HepG2 (cell line): Measurements from ENCODE around the gene AP2A2. TPM values are rescaled to one million over a fixed set of nuclear protein-coding genes. Genes with fewer than 3 reads are reported as not detected.
A peak's percentile ranks its signal among the peaks of the same experiment; 100 is the strongest.

ENCODE experiments used
- ATAC-seq: fragments of 200-7000 bp; cut with Tn5 transposase; 3 replicates; pipeline ENCODE4 v1.9.1; 2020; ENCODE audit warnings: mild to moderate bottlenecking, moderate library complexity
- BruUV-seq: library from RNA; stranded (reverse); fragments of 400-500 nt; replicated peaks from 2 replicates; lab custom pipeline; 2021; lab: Mats Ljungman, UMichigan
- CTCF ChIA-PET: fragments of 300-600 bp; formaldehyde crosslinking; extraction: SDS; loops from one replicate; lab custom pipeline; 2021; ENCODE audit warnings: low total read pairs, inconsistent platforms, low intra/inter-chr PET ratio; lab: Yijun Ruan, JAX
- POLR2A ChIA-PET: fragments of 350-600 bp; sonication (Branson Sonifier 250); formaldehyde crosslinking; loops from one replicate; lab custom pipeline; 2020; ENCODE audit warnings: antibody characterized with exemption, inconsistent platforms; lab: Yijun Ruan, JAX
- DNase-seq: peaks from one replicate; pipeline ENCODE4 v3.0.0-alpha.2; 2015; ENCODE audit warnings: low spot score
- FAIRE-seq: peaks from 3 replicates; lab custom pipeline; 2011; peaks lifted over from hg19 to GRCh38; lab: Jason Lieb, UNC
- H2AFZ ChIP-seq: one replicate; pipeline ENCODE4 v1.6.1; 2011; ENCODE audit warnings: low read length, inconsistent platforms
- H3K27ac ChIP-seq: fragments of 300-600 bp; 3 replicates; pipeline ENCODE4 v1.8.0; 2011; ENCODE audit warnings: mixed run types, mild to moderate bottlenecking, mixed read lengths, low read length, inconsistent platforms; ENCODE audit not compliant: insufficient read depth; ENCODE audit errors: extremely low read length
- H3K27me3 ChIP-seq, 2 experiments: fragments of 200-600 bp in 1 of 2; 2 replicates in 1 of 2; 3 replicates in 1 of 2; pipeline versions ENCODE4 v1.6.0 to v1.8.0; 2011; ENCODE audit warnings: low read length in 2 of 2, mild to moderate bottlenecking in 2 of 2, moderate library complexity in 2 of 2, inconsistent platforms in 1 of 2; ENCODE audit not compliant: insufficient read depth in 2 of 2, control insufficient read depth in 1 of 2
- H3K36me3 ChIP-seq, 2 experiments: fragments of 200-600 bp in 1 of 2; replicated peaks in 1 of 2; 2 replicates in 1 of 2; 3 replicates in 1 of 2; pipeline versions ENCODE4 v1.5.1 to v1.8.0; 2011; ENCODE audit warnings: low read length in 2 of 2, inconsistent platforms in 1 of 2; ENCODE audit not compliant: insufficient read depth in 2 of 2, control insufficient read depth in 1 of 2
- H3K4me1 ChIP-seq: 2 replicates; pipeline ENCODE4 v1.5.1; 2012; ENCODE audit warnings: low read length, inconsistent platforms; ENCODE audit not compliant: insufficient read depth
- H3K4me2 ChIP-seq: 2 replicates; pipeline ENCODE4 v1.6.0; 2011; ENCODE audit warnings: low read depth, low read length, inconsistent platforms
- H3K4me3 ChIP-seq, 3 experiments: fragments of 200-600 bp in 1 of 3; sonication (generic), shearing (Covaris generic) in 1 of 3; replicated peaks in 1 of 3; 2 replicates each; pipeline ENCODE4 v1.5.1; 2011 to 2016; ENCODE audit warnings: low read length in 3 of 3, inconsistent platforms in 2 of 3, low read depth in 2 of 3, mild to moderate bottlenecking in 2 of 3, control low read depth in 1 of 3, mixed read lengths in 1 of 3; ENCODE audit not compliant: insufficient read depth in 1 of 3
- H3K79me2 ChIP-seq: one replicate; pipeline ENCODE4 v1.6.1; 2011; ENCODE audit warnings: low read length, inconsistent platforms; ENCODE audit not compliant: insufficient read depth
- H3K9ac ChIP-seq: 2 replicates; pipeline ENCODE4 v1.6.0; 2011; ENCODE audit warnings: mild to moderate bottlenecking, low read depth, low read length, inconsistent platforms; ENCODE audit not compliant: insufficient read depth
- H3K9me3 ChIP-seq: 2 replicates; pipeline ENCODE4 v1.5.1; 2012; ENCODE audit warnings: mild to moderate bottlenecking, low read length
- H4K20me1 ChIP-seq: 2 replicates; pipeline ENCODE4 v1.6.0; 2011; ENCODE audit warnings: inconsistent platforms, mild to moderate bottlenecking, low read length, moderate library complexity; ENCODE audit not compliant: insufficient read depth
- ARID2 ChIP-seq: sonication (generic); formaldehyde crosslinking; IDR thresholded peaks from 2 replicates; pipeline ENCODE4 v1.8.1; 2022; ENCODE audit warnings: mild to moderate bottlenecking, missing genetic modification reagents, borderline replicate concordance
- BORCS8-MEF2B ChIP-seq: sonication (generic); formaldehyde crosslinking; IDR thresholded peaks from 2 replicates; pipeline ENCODE4 v1.8.0; 2022; ENCODE audit warnings: mild to moderate bottlenecking, missing genetic modification reagents
- GTF2F1 ChIP-seq: fragments of 150-350 bp; IDR thresholded peaks from 2 replicates; pipeline ENCODE4 v1.6.1; 2014; ENCODE audit warnings: low read length
- IKZF4 ChIP-seq: sonication (generic); formaldehyde crosslinking; IDR thresholded peaks from 2 replicates; pipeline ENCODE4 v1.5.1; 2020; ENCODE audit warnings: borderline replicate concordance, mild to moderate bottlenecking, low read depth, missing genetic modification reagents; ENCODE audit errors: not compliant biosample characterization
- KDM4B ChIP-seq: sonication (generic); formaldehyde crosslinking; IDR thresholded peaks from 2 replicates; pipeline ENCODE4 v1.4.0; 2020; ENCODE audit warnings: missing genetic modification reagents
- MXD1 ChIP-seq: sonication (generic); formaldehyde crosslinking; IDR thresholded peaks from 2 replicates; pipeline ENCODE4 v1.4.0; 2020; ENCODE audit warnings: mild to moderate bottlenecking, missing genetic modification reagents
- RFX1 ChIP-seq: fragments of 450-650 bp; IDR thresholded peaks from 2 replicates; pipeline ENCODE4 v1.6.1; 2017
- ZBTB33 ChIP-seq: sonication (generic); formaldehyde crosslinking; IDR thresholded peaks from 2 replicates; pipeline ENCODE4 v1.4.0; 2020; ENCODE audit warnings: missing genetic modification reagents
- ZNF777 ChIP-seq: sonication (generic); formaldehyde crosslinking; IDR thresholded peaks from 2 replicates; pipeline ENCODE4 v1.4.0; 2020; ENCODE audit warnings: missing genetic modification reagents
- ZSCAN30 ChIP-seq: sonication (generic); formaldehyde crosslinking; IDR thresholded peaks from 2 replicates; pipeline ENCODE4 v1.5.0; 2020; ENCODE audit warnings: mild to moderate bottlenecking, missing genetic modification reagents
- whole genome bisulfite sequencing: methylation state at CpG from one replicate; pipeline ENCODE4 v1.1.6; 2017; ENCODE audit warnings: low lambda C conversion rate; 5-methylcytosine and 5-hydroxymethylcytosine counted together
- in situ Hi-C: cut with HindIII; loops from 2 replicates; pipeline ENCODE4 v1.10.0; 2017; ENCODE audit warnings: low pct_unique_long_range_greater_than_20kb; ENCODE audit not compliant: extremely low pct_ligation_motif_present
- intact Hi-C: fragments of 100-400 bp; cut with micrococcal nuclease; formaldehyde crosslinking; loops from one replicate; pipeline ENCODE4 v1.10.0; 2022; ENCODE audit not compliant: unreplicated experiment
- polyA plus RNA-seq, 8 experiments: library from polyadenylated mRNA; depleted of rRNA in 3 of 8; stranded (reverse) in 7 of 8; unstranded in 1 of 8; fragments of >200 nt; fragmentation: Illumina TruSeq in 4 of 8; extraction: Trizol in 4 of 8; gene quantifications; 2 replicates each; pipeline versions ENCODE4 v1.2.1 to v1.2.3, GENCODE V29; 2011 to 2016; ENCODE audit warnings: low read depth in 4 of 8, missing spikeins in 1 of 8, mixed read lengths in 1 of 8; ENCODE audit not compliant: insufficient read depth in 1 of 8
- total RNA-seq, 5 experiments: library from RNA; depleted of rRNA; stranded (reverse); fragments of >200 nt; fragmentation: Illumina TruSeq; extraction: Trizol; gene quantifications; 2 replicates each; pipeline ENCODE4 v1.2.3, GENCODE V29; 2016; ENCODE audit warnings: low read depth in 1 of 5
- TF ChIP-seq, protein P1 (sequence below): IDR thresholded peaks from 2 replicates; pipeline ENCODE4 v1.6.1; 2016; ENCODE audit warnings: mild to moderate bottlenecking, missing biosample characterization, missing genetic modification reagents
- TF ChIP-seq, protein P2 (sequence below): IDR thresholded peaks from 2 replicates; pipeline ENCODE4 v1.6.1; 2018; ENCODE audit warnings: missing genetic modification reagents, mild to moderate bottlenecking, missing compliant biosample characterization

AP2A2 gene
- total and polyA plus RNA-seq, 2 of the 13 experiments (the other 11 are each of a cell fraction or from before 2014, with no cell fraction given) = 25.7 to 75.7 TPM

GRCh38 chr11:1023811-1024596 is 98.3 kb downstream of the AP2A2 start:
- Histone ChIP-seq H3K9me3 (no peaks in the 10 kb centered on the region), H3K36me3 (no peaks in the 10 kb centered on the region)
- TF ChIP-seq ZSCAN30 = no peak
- 0 out of 2 replicates have a peak, but pooled peaks have one; percentile 8 for TF ChIP-seq ZBTB33 (CRISPR knock-in tag)
- TF ChIP-seq, all 625 proteins: peak for 1
- Histone ChIP-seq H3K79me2 (no peaks in the 10 kb centered on the region), H3K4me2 (no peak overlapping the region), H3K4me1 (peaks cover 7% of the 10 kb centered on the region; the same call in 1 of the 2 replicates), H3K27ac (no peak overlapping the region), H3K4me3 (no peak overlapping the region), H2AFZ (no peak overlapping the region), H3K9ac (no peak overlapping the region), H3K27me3 (peaks cover 11 to 23% of the 10 kb centered on the region in 2 experiments; a peak in 4 of 5 replicates), H4K20me1 (no peaks in the 10 kb centered on the region)
- CTCF ChIA-PET = no interaction called here
- WGBS = 93% methylated on average over 16 of the region's 50 CpGs
- FAIRE-seq (no peak), ATAC-seq (no peak), DNase-seq (no peak)
- intact Hi-C loops = no loop called here
- POLR2A ChIA-PET = no interaction called here
- in situ Hi-C loops = no loop called here
- BruUV-seq = no TSS peak

- H3K4me2 ChIP-seq = no peak overlapping the region
- DNase-seq = no peak
- no TSS peak for BruUV-seq
- no peak overlapping the region for H3K27ac ChIP-seq
- H3K9ac ChIP-seq = no peak overlapping the region
- H3K4me1 ChIP-seq = peaks cover 7% of the 10 kb centered on the region; the same call in 1 of the 2 replicates
- intact Hi-C loops = no loop called here
- H3K9me3 ChIP-seq = no peaks in the 10 kb centered on the region
- H3K79me2 ChIP-seq = no peaks in the 10 kb centered on the region
- no peak for ATAC-seq
- no peaks in the 10 kb centered on the region for H3K36me3 ChIP-seq
- FAIRE-seq = no peak
- in situ Hi-C loops = no loop called here
- WGBS = 20% methylated on average over 2 of the region's 48 CpGs
- H3K27me3 ChIP-seq = peaks cover 14 to 31% of the 10 kb centered on the region in 2 experiments; a peak in 4 of 5 replicates
- no peak overlapping the region for H2AFZ ChIP-seq
- no peak overlapping the region for H3K4me3 ChIP-seq
- CTCF ChIA-PET = no interaction called here
- POLR2A ChIA-PET = no interaction called here
- no peaks in the 10 kb centered on the region for H4K20me1 ChIP-seq
- no peak for TF ChIP-seq ZNF777
- no peak for TF ChIP-seq RFX1
- no peak for TF ChIP-seq ARID2 (CRISPR knock-in tag)
- TF ChIP-seq GTF2F1 = no peak
- no peak for TF ChIP-seq MXD1 (CRISPR knock-in tag)
- TF ChIP-seq IKZF4 (CRISPR knock-in tag) = no peak
- TF ChIP-seq, protein P1, sequence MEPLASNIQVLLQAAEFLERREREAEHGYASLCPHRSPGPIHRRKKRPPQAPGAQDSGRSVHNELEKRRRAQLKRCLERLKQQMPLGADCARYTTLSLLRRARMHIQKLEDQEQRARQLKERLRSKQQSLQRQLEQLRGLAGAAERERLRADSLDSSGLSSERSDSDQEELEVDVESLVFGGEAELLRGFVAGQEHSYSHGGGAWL = no peak
- no peak for TF ChIP-seq KDM4B (CRISPR knock-in tag)
- no peak for TF ChIP-seq BORCS8-MEF2B (CRISPR knock-in tag)
- TF ChIP-seq, protein P2, sequence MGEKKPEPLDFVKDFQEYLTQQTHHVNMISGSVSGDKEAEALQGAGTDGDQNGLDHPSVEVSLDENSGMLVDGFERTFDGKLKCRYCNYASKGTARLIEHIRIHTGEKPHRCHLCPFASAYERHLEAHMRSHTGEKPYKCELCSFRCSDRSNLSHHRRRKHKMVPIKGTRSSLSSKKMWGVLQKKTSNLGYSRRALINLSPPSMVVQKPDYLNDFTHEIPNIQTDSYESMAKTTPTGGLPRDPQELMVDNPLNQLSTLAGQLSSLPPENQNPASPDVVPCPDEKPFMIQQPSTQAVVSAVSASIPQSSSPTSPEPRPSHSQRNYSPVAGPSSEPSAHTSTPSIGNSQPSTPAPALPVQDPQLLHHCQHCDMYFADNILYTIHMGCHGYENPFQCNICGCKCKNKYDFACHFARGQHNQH = no peak
These were observed 99.1 kb downstream of the AP2A2 start for GRCh38 chr11:1024597-1025409.
